HL-60 (cell line): ENCODE data around the gene GLIPR1L1.

Experiments
- DNase-seq, 2 experiments: peaks; one replicate each; pipeline ENCODE4 v3.0.0-alpha.2; 2010 to 2020; ENCODE audit warnings: low read depth in 1 of 2, low spot score in 1 of 2
- H3K27ac ChIP-seq: fragments of 250-450 bp; sonication (Bioruptor Pico); replicated peaks from 2 replicates; pipeline ENCODE4 v1.5.1; 2020; ENCODE audit warnings: mild to moderate bottlenecking, moderate library complexity
- H3K27me3 ChIP-seq: fragments of 250-450 bp; sonication (Bioruptor Pico); 2 replicates; pipeline ENCODE4 v1.5.1; 2021; ENCODE audit warnings: mild to moderate bottlenecking, moderate library complexity; ENCODE audit not compliant: insufficient read depth, poor library complexity, severe bottlenecking
- H3K4me3 ChIP-seq: replicated peaks from 2 replicates; pipeline ENCODE4 v1.5.1; 2011; ENCODE audit warnings: mild to moderate bottlenecking, control low read depth, low read length; ENCODE audit not compliant: insufficient read depth
- GABPA ChIP-seq: IDR thresholded peaks from 2 replicates; pipeline ENCODE4 v1.6.1; 2012; ENCODE audit warnings: low read depth
- POLR2AphosphoS5 ChIP-seq: IDR thresholded peaks from 2 replicates; pipeline ENCODE4 v1.6.1; 2012; ENCODE audit warnings: low read depth
- REST ChIP-seq: IDR thresholded peaks from 2 replicates; pipeline ENCODE4 v1.6.1; 2012; ENCODE audit warnings: low read depth; ENCODE audit not compliant: insufficient replicate concordance
- SPI1 ChIP-seq: IDR thresholded peaks from 2 replicates; pipeline ENCODE4 v1.6.1; 2012; ENCODE audit warnings: low read depth, mild to moderate bottlenecking, borderline replicate concordance
- TF ChIP-seq, protein P1 (sequence below): IDR thresholded peaks from one replicate; pipeline ENCODE4 v1.5.1; 2011; ENCODE audit warnings: low read length, control low read depth, inconsistent platforms; ENCODE audit not compliant: insufficient read depth

The GLIPR1L1 gene

DNA sequence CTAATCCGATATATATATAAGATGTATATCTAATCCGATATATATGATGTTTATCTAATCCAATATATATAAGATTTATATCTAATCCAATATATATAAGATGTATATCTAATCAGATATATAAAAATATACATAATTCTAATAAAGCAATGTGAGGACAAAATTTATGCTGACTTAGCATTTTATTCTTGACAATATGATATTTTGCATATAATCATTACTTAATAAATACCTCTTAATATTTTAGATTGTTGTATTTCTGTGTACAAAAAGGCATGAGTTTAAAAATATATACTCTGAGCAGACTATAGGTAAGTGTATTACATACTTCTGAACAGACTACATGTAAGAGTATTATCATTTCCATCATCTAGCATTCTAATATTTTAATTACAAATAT lies 75.4 kb downstream of the GLIPR1L1 start:
- TF ChIP-seq SPI1 (no peak), POLR2AphosphoS5 (no peak), GABPA (no peak), REST (no peak)
- TF ChIP-seq, protein P1, sequence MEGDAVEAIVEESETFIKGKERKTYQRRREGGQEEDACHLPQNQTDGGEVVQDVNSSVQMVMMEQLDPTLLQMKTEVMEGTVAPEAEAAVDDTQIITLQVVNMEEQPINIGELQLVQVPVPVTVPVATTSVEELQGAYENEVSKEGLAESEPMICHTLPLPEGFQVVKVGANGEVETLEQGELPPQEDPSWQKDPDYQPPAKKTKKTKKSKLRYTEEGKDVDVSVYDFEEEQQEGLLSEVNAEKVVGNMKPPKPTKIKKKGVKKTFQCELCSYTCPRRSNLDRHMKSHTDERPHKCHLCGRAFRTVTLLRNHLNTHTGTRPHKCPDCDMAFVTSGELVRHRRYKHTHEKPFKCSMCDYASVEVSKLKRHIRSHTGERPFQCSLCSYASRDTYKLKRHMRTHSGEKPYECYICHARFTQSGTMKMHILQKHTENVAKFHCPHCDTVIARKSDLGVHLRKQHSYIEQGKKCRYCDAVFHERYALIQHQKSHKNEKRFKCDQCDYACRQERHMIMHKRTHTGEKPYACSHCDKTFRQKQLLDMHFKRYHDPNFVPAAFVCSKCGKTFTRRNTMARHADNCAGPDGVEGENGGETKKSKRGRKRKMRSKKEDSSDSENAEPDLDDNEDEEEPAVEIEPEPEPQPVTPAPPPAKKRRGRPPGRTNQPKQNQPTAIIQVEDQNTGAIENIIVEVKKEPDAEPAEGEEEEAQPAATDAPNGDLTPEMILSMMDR, result no peak
- DNase-seq, result no peak
- Histone ChIP-seq H3K27ac (no peak overlapping the region), H3K4me3 (no peak overlapping the region), H3K27me3 (no peaks in the 10 kb centered on the region)

GRCh38 chr12:75414671-75415070 lies 80.2 kb downstream of the GLIPR1L1 start:
- Histone ChIP-seq H3K4me3 (no peak overlapping the region), H3K27ac (no peak overlapping the region), H3K27me3 (no peaks in the 10 kb centered on the region)
- no peak for DNase-seq
- TF ChIP-seq POLR2AphosphoS5 (no peak), GABPA (no peak), REST (no peak)

DNA sequence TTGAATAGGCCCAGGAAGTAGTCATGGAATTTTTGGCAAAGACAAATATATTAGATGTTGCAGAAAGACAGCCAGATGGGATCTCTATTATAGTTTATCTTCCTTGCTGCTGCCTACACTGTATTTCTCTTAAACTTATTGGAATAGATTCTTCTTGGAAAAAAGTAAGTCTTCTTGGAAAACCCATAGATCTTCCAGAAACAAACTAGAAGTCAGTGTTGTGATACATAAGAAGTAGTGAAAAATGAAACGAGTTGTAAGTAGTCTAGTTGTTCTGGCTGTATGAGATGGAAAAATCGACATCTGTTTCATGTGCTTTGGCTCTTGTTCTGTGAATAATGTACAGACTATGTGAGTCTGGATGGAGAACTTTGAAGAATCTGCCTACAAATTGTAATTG lies 85.4 kb downstream of the GLIPR1L1 start:
- H3K27me3 ChIP-seq, result no peaks in the 10 kb centered on the region
- no peak for DNase-seq
- H3K4me3 ChIP-seq, result no peak overlapping the region
- no peak overlapping the region for H3K27ac ChIP-seq
- TF ChIP-seq POLR2AphosphoS5 (no peak), SPI1 (no peak)
- TF ChIP-seq, protein P1, result no peak
